Stimulated activated CD8-positive, alpha-beta memory T cell treated with anti-CD3 and anti-CD28 coated beads, Interleukin-7, amount 100 ng/mL, for 4 hours (primary cell): ENCODE measurements around the gene GSTM3.
"Not testable (repeated sequence)": the region's sequence is repeated elsewhere in the genome, so short reads cannot be mapped to it uniquely, and the experiment has no call there.

Source experiments
- DNase-seq, 2 donors: peaks; one replicate each; pipeline ENCODE4 v3.0.0-alpha.2; 2020; ENCODE audit warnings: low read depth in 2 of 2

GSTM3 gene

GRCh38 chr1:109726728-109727373 is 14.0 kb downstream of the GSTM3 start:
- DNase-seq = no peak

- DNase-seq = no peak
Observed at GRCh38 chr1:109726007-109726406, 14.8 kb downstream of the GSTM3 start.

GRCh38 chr1:109725510-109725909 is 15.3 kb downstream of the GSTM3 start:
- no peak for DNase-seq

GRCh38 chr1:109724933-109725332 is 15.9 kb downstream of the GSTM3 start:
- DNase-seq = no peak

GRCh38 chr1:109722908-109723691 is 17.7 kb downstream of the GSTM3 start:
- no peak for DNase-seq

GRCh38 chr1:109721971-109722370 is 18.9 kb downstream of the GSTM3 start:
- no peak for DNase-seq

- DNase-seq = no peak
Observed at GRCh38 chr1:109721042-109721441, 19.8 kb downstream of the GSTM3 start.

- no peak for DNase-seq
Observed at GRCh38 chr1:109719337-109719837, 21.5 kb downstream of the GSTM3 start.

- DNase-seq = no peak
Observed at GRCh38 chr1:109718495-109718894, 22.3 kb downstream of the GSTM3 start.

- DNase-seq = no peak
Observed at GRCh38 chr1:109717729-109718128, 23.1 kb downstream of the GSTM3 start.

- DNase-seq = no peak
Observed at GRCh38 chr1:109716570-109717090, 24.2 kb downstream of the GSTM3 start.

- DNase-seq = no peak
Observed at GRCh38 chr1:109716121-109716520, 24.7 kb downstream of the GSTM3 start.

GRCh38 chr1:109714661-109715372 is 26.0 kb downstream of the GSTM3 start:
- no peak for DNase-seq

- no peak for DNase-seq
Observed at GRCh38 chr1:109713636-109714035, 27.2 kb downstream of the GSTM3 start.

- DNase-seq = no peak
Observed at GRCh38 chr1:109712321-109712864, 28.4 kb downstream of the GSTM3 start.

GRCh38 chr1:109711593-109712320 is 29.1 kb downstream of the GSTM3 start, which contains the start of gene GSTM5:
Gene GSTM5 (plus strand): TSS chr1:109712251. CDS start chr1:109712313, 62 bp downstream.
- not testable (repeated sequence) for DNase-seq

- DNase-seq = not testable (repeated sequence)
Observed at GRCh38 chr1:109709822-109710221, 31.0 kb downstream of the GSTM3 start.

- not testable (repeated sequence) for DNase-seq
Observed at GRCh38 chr1:109708949-109709348, 31.9 kb downstream of the GSTM3 start.

GRCh38 chr1:109705411-109705810 is 35.4 kb downstream of the GSTM3 start:
- no peak for DNase-seq

- no peak for DNase-seq
Observed at GRCh38 chr1:109704173-109704572, 36.7 kb downstream of the GSTM3 start.

GRCh38 chr1:109702940-109703339 is 37.9 kb downstream of the GSTM3 start:
- DNase-seq = not testable (repeated sequence)
